Osteocyte (in vitro differentiated cells): ENCODE data around the gene MDC1. TPM values are rescaled to one million over a fixed set of nuclear protein-coding genes. Genes with fewer than 3 reads are reported as not detected.

Experiments used
- DNase-seq: peaks from one replicate; pipeline ENCODE4 v3.0.0; 2021; ENCODE audit warnings: mixed read lengths; ENCODE audit not compliant: unreplicated experiment; ENCODE audit errors: extremely low spot score
- H3K27ac Mint-ChIP-seq: one replicate; pipeline ENCODE4 v1.8.0; 2021; ENCODE audit warnings: mild to moderate bottlenecking, mixed read lengths; ENCODE audit not compliant: unreplicated experiment
- H3K27me3 Mint-ChIP-seq: one replicate; pipeline ENCODE4 v1.8.0; 2021; ENCODE audit warnings: mixed read lengths; ENCODE audit not compliant: unreplicated experiment
- H3K36me3 Mint-ChIP-seq: one replicate; pipeline ENCODE4 v1.8.0; 2021; ENCODE audit warnings: mixed read lengths; ENCODE audit not compliant: unreplicated experiment
- H3K4me1 Mint-ChIP-seq: one replicate; pipeline ENCODE4 v1.8.0; 2021; ENCODE audit warnings: mixed read lengths; ENCODE audit not compliant: unreplicated experiment
- H3K4me3 Mint-ChIP-seq: one replicate; pipeline ENCODE4 v1.8.0; 2021; ENCODE audit warnings: mild to moderate bottlenecking, moderate library complexity, mixed read lengths; ENCODE audit not compliant: unreplicated experiment
- H3K9me3 Mint-ChIP-seq: one replicate; pipeline ENCODE4 v1.8.0; 2021; ENCODE audit warnings: mixed read lengths; ENCODE audit not compliant: unreplicated experiment
- CTCF ChIP-seq: fragments of 200-600 bp; sonication (generic); IDR thresholded peaks from 2 replicates; pipeline ENCODE4 v1.5.0; 2021; ENCODE audit warnings: antibody characterized with exemption, mild to moderate bottlenecking, moderate library complexity
- total RNA-seq: library from RNA; stranded (reverse); gene quantifications from 2 replicates; pipeline ENCODE4 v1.2.1, GENCODE V29; 2021

Gene MDC1
- total RNA-seq, 1 donor from 2014 or later = 37.7 TPM

- peak overlapping the region; percentile 42 for H3K27ac Mint-ChIP-seq
- no peak for TF ChIP-seq CTCF
- peaks cover 12% of the 10 kb centered on the region for H3K4me1 Mint-ChIP-seq
- no peak for DNase-seq
- no peak overlapping the region for H3K4me3 Mint-ChIP-seq
- H3K36me3 Mint-ChIP-seq = peaks cover 55% of the 10 kb centered on the region
- H3K27me3 Mint-ChIP-seq = no peaks in the 10 kb centered on the region
- no peaks in the 10 kb centered on the region for H3K9me3 Mint-ChIP-seq
Observed at GRCh38 chr6:30707281-30707850, 9.7 kb downstream of the MDC1 start.

DNA sequence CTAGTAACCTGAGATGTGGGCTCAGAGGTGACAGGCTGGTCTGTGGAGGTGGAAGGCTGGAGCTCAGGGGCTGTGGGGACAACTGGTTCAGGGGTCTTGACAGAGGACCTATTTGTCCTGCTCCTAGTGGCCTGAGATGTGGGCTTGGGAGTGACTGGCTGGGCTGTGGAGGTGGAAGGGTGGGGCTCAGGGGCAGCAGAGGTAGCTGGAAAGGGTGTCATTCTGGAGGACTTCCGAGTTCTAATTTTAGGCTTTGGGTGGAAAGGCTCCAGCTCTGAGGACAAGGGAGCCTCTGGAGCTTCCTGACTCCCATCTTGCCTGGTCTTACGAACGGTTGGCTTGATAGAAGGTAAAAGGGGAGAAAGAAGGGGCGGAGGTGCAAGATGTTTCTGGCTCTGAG, 11.5 kb downstream of the MDC1 start:
- no peak for DNase-seq
- H3K4me1 Mint-ChIP-seq = peaks cover 12% of the 10 kb centered on the region
- no peak for TF ChIP-seq CTCF
- peaks cover 45% of the 10 kb centered on the region for H3K36me3 Mint-ChIP-seq
- no peaks in the 10 kb centered on the region for H3K27me3 Mint-ChIP-seq
- no peak overlapping the region for H3K4me3 Mint-ChIP-seq
- no peaks in the 10 kb centered on the region for H3K9me3 Mint-ChIP-seq
- peak overlapping the region; percentile 32 for H3K27ac Mint-ChIP-seq

DNA sequence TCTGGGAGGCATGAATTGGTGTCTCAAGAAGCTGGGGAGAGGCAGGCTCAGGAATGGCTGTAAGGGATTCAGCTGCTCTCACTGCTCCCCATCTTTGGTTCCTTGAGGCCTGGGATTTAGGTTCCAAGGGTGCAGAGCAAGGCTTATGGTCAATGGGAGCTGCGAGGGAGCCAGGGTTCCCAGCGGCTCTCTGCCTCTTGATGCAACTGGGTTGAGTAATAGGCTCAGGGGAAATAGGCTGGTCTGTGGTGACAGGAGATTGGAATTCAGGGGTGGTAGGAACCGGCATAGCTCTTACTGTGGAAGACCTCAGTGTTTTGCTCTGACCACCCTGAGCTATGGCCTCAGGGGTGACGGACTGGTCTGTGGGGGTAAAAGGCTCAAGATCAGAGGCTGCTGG, 13.3 kb downstream of the MDC1 start:
- DNase-seq = no peak
- TF ChIP-seq CTCF = no peak
- H3K9me3 Mint-ChIP-seq = no peaks in the 10 kb centered on the region
- peaks cover 49% of the 10 kb centered on the region for H3K36me3 Mint-ChIP-seq
- H3K4me1 Mint-ChIP-seq = peaks cover 12% of the 10 kb centered on the region
- H3K27me3 Mint-ChIP-seq = no peaks in the 10 kb centered on the region
- no peak overlapping the region for H3K27ac Mint-ChIP-seq
- no peak overlapping the region for H3K4me3 Mint-ChIP-seq

DNA sequence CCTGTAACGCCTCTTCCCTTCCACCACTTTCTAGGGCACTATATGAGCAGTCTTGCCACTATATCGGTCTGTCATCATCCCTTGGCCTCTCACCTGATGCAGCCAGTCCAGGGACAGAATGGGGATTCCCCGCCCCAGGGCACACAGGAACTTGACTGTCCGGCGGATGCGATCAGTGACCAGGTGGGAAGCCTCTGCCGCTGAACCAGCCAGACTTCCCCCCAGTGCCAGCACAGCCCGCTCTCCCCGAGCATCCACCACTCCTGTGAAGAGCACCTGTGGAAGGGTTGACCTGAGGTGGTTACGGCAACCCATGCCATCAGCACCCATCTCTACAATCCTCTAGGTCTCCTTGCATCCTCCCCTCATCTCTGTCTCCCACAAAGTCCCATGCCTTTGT, 14.1 kb downstream of the MDC1 start:
- Mint-ChIP-seq H3K36me3 (peaks cover 43% of the 10 kb centered on the region), H3K4me1 (peaks cover 10% of the 10 kb centered on the region), H3K9me3 (no peaks in the 10 kb centered on the region), H3K27ac (no peak overlapping the region), H3K4me3 (no peak overlapping the region), H3K27me3 (no peaks in the 10 kb centered on the region)
- no peak for DNase-seq
- no peak for TF ChIP-seq CTCF

DNA sequence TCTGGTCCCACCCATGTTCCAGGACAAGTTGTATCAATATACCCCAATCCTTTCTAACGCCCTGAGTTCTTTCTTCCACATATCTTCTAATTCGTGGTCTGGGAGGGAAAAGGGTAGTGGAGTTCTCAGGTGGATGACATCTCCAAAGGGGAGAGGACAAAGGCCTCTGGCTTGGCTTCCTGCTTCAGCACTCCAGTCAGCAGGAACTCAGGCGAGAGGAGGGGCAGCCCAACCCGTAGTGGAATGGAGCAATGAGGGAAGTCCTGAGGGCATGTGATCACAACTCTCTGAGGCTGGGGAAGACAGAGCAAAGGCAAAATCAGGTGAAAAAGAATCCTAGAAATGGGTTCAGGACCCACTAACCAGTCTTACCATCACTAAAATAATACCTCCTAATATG, 16.7 kb downstream of the MDC1 start:
- Mint-ChIP-seq H3K36me3 (peaks cover 35% of the 10 kb centered on the region), H3K9me3 (no peaks in the 10 kb centered on the region), H3K4me1 (peaks cover 7% of the 10 kb centered on the region), H3K27ac (no peak overlapping the region), H3K4me3 (no peak overlapping the region), H3K27me3 (no peaks in the 10 kb centered on the region)
- no peak for DNase-seq
- TF ChIP-seq CTCF = no peak
